B cell (primary cell): ENCODE data around the gene LONP2.

Source experiments
- EZH2 ChIP-seq: IDR thresholded peaks from 2 replicates; pipeline ENCODE4 v1.6.1; 2012; ENCODE audit warnings: borderline replicate concordance, low read depth, mild to moderate bottlenecking, moderate library complexity, low read length; ENCODE audit not compliant: insufficient read depth, poor library complexity, severe bottlenecking
- TF ChIP-seq, protein P1 (sequence below): fragments of 200-600 bp; IDR thresholded peaks from one replicate; pipeline ENCODE4 v1.8.0; 2022; ENCODE audit warnings: antibody characterized with exemption, mild to moderate bottlenecking

DNA sequence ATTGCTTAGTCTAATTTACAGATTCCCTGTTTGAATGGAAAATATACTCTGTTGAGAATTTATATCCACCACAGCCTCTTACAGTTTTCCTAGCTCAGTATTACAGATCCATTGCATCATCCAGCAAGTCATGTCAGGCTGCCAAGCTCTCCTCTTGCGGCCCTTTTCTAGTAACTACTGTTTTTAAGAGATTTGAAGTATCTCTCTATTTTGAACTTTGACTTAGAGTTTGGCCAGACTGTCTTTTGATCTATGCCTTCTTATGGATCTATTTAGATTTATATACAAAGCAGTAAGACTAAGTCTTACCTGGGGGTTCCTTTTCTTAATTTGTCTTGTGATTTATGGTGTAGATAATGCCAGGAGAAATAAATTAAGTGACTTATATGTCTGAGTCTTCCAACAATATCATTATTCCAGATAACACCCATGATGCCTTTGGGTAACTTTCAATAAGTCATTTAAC is 56.3 kb downstream of the LONP2 start:
- TF ChIP-seq, protein P1, sequence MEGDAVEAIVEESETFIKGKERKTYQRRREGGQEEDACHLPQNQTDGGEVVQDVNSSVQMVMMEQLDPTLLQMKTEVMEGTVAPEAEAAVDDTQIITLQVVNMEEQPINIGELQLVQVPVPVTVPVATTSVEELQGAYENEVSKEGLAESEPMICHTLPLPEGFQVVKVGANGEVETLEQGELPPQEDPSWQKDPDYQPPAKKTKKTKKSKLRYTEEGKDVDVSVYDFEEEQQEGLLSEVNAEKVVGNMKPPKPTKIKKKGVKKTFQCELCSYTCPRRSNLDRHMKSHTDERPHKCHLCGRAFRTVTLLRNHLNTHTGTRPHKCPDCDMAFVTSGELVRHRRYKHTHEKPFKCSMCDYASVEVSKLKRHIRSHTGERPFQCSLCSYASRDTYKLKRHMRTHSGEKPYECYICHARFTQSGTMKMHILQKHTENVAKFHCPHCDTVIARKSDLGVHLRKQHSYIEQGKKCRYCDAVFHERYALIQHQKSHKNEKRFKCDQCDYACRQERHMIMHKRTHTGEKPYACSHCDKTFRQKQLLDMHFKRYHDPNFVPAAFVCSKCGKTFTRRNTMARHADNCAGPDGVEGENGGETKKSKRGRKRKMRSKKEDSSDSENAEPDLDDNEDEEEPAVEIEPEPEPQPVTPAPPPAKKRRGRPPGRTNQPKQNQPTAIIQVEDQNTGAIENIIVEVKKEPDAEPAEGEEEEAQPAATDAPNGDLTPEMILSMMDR, result no peak
- TF ChIP-seq EZH2, result no peak
